Heart left ventricle (tissue), 16 donors: ENCODE measurements around the gene ISLR. TPM values are rescaled to one million over a fixed set of nuclear protein-coding genes. Genes with fewer than 3 reads are reported as not detected.
A peak's percentile ranks its signal among the peaks of the same experiment; 100 is the strongest.

Experiments
- ATAC-seq, 4 donors: fragments of 200-7000 bp; cut with Tn5 transposase; one replicate each; pipeline ENCODE4 v1.9.1; 2020 to 2022; ENCODE audit warnings: moderate library complexity in 4 of 4, mild to moderate bottlenecking in 3 of 4, moderate number of reproducible peaks in 1 of 4
- DNase-seq, 5 donors: peaks; one replicate each; pipeline ENCODE4 v3.0.0-alpha.2; 2020
- H3K27ac ChIP-seq, 12 donors: fragments of 200-600 bp; sonication (generic) in 4 of 12; one replicate each; pipeline versions ENCODE4 v1.5.0 to v1.8.0; 2016 to 2022; ENCODE audit warnings: mild to moderate bottlenecking in 2 of 12
- H3K27me3 ChIP-seq, 9 donors: fragments of 200-600 bp; sonication (generic) in 2 of 9; one replicate each; pipeline versions ENCODE4 v1.5.1 to v1.8.0; 2016 to 2022; ENCODE audit warnings: mild to moderate bottlenecking in 3 of 9
- H3K36me3 ChIP-seq, 9 donors: fragments of 200-600 bp; sonication (generic) in 2 of 9; one replicate each; pipeline versions ENCODE4 v1.5.0 to v1.8.0; 2018 to 2022; ENCODE audit warnings: mild to moderate bottlenecking in 2 of 9
- H3K4me1 ChIP-seq, 12 donors: fragments of 200-600 bp; sonication (generic) in 4 of 12; one replicate each; pipeline versions ENCODE4 v1.5.0 to v1.8.0; 2016 to 2022; ENCODE audit warnings: mild to moderate bottlenecking in 3 of 12
- H3K4me3 ChIP-seq, 12 donors: fragments of 200-600 bp; sonication (generic) in 4 of 12; one replicate each; pipeline versions ENCODE4 v1.5.0 to v1.8.0; 2017 to 2022; ENCODE audit warnings: mild to moderate bottlenecking in 9 of 12, moderate library complexity in 4 of 12
- H3K9me3 ChIP-seq, 12 donors: fragments of 200-600 bp; sonication (generic) in 4 of 12; one replicate each; pipeline versions ENCODE4 v1.5.0 to v1.8.0; 2016 to 2022; ENCODE audit warnings: mild to moderate bottlenecking in 1 of 12
- POLR2A ChIP-seq, 2 donors: fragments of 450-650 bp; IDR thresholded peaks; one replicate each; pipeline ENCODE4 v1.6.1; 2017; ENCODE audit warnings: antibody characterized with exemption in 2 of 2, mild to moderate bottlenecking in 2 of 2, moderate library complexity in 2 of 2
- WGBS, 4 donors: extraction: QIAGEN DNeasy Blood & Tissue Kit in 2 of 4; methylation state at CpG; one replicate each; pipeline versions ENCODE4 v1.1.5 to v1.1.7; 2013 to 2018; 5-methylcytosine and 5-hydroxymethylcytosine counted together
- intact Hi-C, 10 donors: fragments of 100-400 bp; cut with DNase I; formaldehyde crosslinking; loops; one replicate each; pipeline versions ENCODE4 v1.11.1 to v1.14.2; 2022
- polyA plus RNA-seq, 2 donors: library from polyadenylated mRNA; stranded (reverse); fragments of 200-250 nt; gene quantifications; one replicate each; pipeline ENCODE4 v1.2.3, GENCODE V29; 2013
- total RNA-seq, 9 donors: library from RNA; depleted of rRNA in 2 of 9; stranded (reverse); fragments of >200 nt in 2 of 9; fragmentation: NEBNext Ultra II Directional in 3 of 9; extraction: Animal tissue kit (Norgen Biotek cat#: 25700) in 3 of 9; gene quantifications; one replicate each; pipeline versions ENCODE4 v1.1.0 to v1.2.4, GENCODE V29; 2016 to 2023
- TF ChIP-seq, protein P1 (sequence below), 12 donors: fragments of 200-600 bp; sonication (generic) in 4 of 12; IDR thresholded peaks; one replicate each; pipeline versions ENCODE4 v1.5.0 to v1.8.0; 2018 to 2022; ENCODE audit warnings: antibody characterized with exemption in 12 of 12, mild to moderate bottlenecking in 5 of 12
- donor health status: ischemic (EF 13 %, LVEDD 7.1; RV severe dilation, severe dysfunction).
- donor health status: healthy with polysubstance abuse.
- donor health status: DM: no; HTN: yes; CAD: no.
- donor health status: DM: no; HTN: no; CAD: no.
- donor health status: ischemic (EF 25% LVEDD 6.9; RV normal size, moderate dysfunction).
- donor health status: ischemic (EF 25% LVEDD 5.7; RV mildly dilated, moderate dysfunction).
- donor health status: healthy.
- donor health status: DM: yes; HTN: yes; CAD: no.
- donor health status: ischemic (EF 35%, LVEDD 5.7; RV mildly dilated, moderate dysfunction).
- donor health status: nonischemic (EF 11% LVEDD 7.7; RV severe dilation, severe dysfunction).
- donor health status: DM: yes; HTN: yes; CAD: no.
- donor health status: PGD.
- donor health status: ischemic (EF 29% LVEDD 5.4; RV normal size, mild dysfunction).
- donor health status: nonischemic (EF 23%, LVEDD 6.1; RV moderate dilation, normal function).

Gene ISLR
- total and polyA plus RNA-seq, 11 donors: 5.1 to 32.3 (median 16.6) TPM

DNA sequence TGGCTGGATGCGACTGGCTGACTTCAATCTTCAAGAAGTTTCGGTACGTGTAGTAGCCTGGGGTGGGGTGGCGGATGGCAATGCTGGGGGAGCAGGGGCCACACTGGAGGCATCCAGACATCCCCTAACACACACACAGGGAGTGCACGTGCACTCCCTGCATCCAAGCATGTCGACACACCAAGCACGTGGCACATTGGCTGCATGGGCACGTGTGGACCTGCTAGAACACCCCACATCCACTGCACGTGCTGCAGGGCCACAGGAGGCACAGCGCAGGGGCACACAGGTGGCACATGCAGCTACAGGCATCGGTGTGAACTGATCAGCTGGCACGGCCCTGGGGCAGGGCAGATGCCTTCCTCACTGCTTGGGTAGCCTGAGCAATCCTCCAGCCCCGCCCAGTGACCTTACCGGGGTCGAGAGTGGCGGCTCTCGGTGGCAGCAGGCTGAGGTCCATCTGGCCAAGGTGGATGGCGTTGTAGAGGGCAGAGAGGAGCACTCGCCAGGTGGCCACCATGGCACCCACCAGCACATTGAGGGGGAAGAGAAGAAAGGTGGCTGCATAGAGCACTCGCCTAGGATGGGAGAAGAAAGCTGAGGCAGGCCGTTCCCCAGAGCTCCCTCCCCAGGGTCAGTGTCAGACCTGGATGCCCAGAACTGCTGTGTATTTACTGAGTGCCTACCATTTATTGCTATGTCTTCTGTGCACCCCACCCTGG is 7.5 kb downstream of the ISLR start:
- intact Hi-C loops: loop anchor here in 3 of 10 donors (1.0 to 5.0 kb wide), 4 partner anchors 45 to 136 kb away; no protein-coding TSS in a partner anchor
- no peaks in the 10 kb centered on the region for H3K36me3 ChIP-seq
- H3K27me3 ChIP-seq: no peaks in the 10 kb centered on the region
- no peak for ATAC-seq
- peak overlapping the region in 10 of 12 donors; percentile 12 to 88 (median 64) for H3K27ac ChIP-seq
- WGBS, 4 donors: 80 to 88% (median 83%) methylated on average over 15 to 21 of the region's 21 CpGs
- peak in 2 of 5 donors; percentile 36 to 37 for DNase-seq
- no peak overlapping the region for H3K4me3 ChIP-seq
- no peaks in the 10 kb centered on the region for H3K9me3 ChIP-seq
- peaks cover 0 to 47% (median 36%) of the 10 kb centered on the region in 12 donors for H3K4me1 ChIP-seq
- TF ChIP-seq, protein P1, sequence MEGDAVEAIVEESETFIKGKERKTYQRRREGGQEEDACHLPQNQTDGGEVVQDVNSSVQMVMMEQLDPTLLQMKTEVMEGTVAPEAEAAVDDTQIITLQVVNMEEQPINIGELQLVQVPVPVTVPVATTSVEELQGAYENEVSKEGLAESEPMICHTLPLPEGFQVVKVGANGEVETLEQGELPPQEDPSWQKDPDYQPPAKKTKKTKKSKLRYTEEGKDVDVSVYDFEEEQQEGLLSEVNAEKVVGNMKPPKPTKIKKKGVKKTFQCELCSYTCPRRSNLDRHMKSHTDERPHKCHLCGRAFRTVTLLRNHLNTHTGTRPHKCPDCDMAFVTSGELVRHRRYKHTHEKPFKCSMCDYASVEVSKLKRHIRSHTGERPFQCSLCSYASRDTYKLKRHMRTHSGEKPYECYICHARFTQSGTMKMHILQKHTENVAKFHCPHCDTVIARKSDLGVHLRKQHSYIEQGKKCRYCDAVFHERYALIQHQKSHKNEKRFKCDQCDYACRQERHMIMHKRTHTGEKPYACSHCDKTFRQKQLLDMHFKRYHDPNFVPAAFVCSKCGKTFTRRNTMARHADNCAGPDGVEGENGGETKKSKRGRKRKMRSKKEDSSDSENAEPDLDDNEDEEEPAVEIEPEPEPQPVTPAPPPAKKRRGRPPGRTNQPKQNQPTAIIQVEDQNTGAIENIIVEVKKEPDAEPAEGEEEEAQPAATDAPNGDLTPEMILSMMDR (IDR thresholded peaks at IDR 0.05): no peak
- TF ChIP-seq POLR2A (IDR thresholded peaks at IDR 0.05): no peak

DNA sequence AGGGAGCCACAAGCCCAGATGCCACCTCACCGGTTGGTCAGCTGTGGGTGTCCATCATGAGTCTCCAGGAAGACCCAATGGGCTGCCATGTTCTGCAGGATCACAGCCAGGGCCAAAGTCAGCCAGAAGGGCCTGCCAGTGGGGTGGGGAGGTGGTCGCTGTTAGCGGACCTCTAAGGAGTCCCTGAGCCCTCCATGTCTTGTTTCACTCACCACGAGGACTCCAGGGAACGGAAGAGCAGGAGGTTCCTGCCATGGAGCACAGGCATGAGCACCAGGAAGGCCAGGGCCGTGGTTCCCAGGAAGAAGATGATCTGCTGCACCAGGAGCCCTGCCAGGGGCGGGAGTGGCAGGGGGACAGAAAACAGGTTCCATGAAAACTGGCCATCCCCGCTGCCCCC is 8.6 kb downstream of the ISLR start:
- intact Hi-C loops: loop anchor here in 1 of 10 donors (5.0 kb wide), 1 partner anchor 45 kb away; no protein-coding TSS in a partner anchor
- no peak overlapping the region for H3K4me3 ChIP-seq
- no peaks in the 10 kb centered on the region for H3K36me3 ChIP-seq
- H3K4me1 ChIP-seq: peaks cover 0 to 37% (median 30%) of the 10 kb centered on the region in 12 donors
- TF ChIP-seq, protein P1 (IDR thresholded peaks at IDR 0.05): no peak
- TF ChIP-seq POLR2A (IDR thresholded peaks at IDR 0.05): no peak
- no peaks in the 10 kb centered on the region for H3K27me3 ChIP-seq
- no peaks in the 10 kb centered on the region for H3K9me3 ChIP-seq
- DNase-seq: peak in 3 of 5 donors; percentile 11 to 33 (median 11)
- ATAC-seq: no peak
- 91 to 97% (median 92%) methylated on average over 8 of the region's 8 CpGs for WGBS, 4 donors
- H3K27ac ChIP-seq: no peak overlapping the region

GRCh38 chr15:74184582-74185091 is 11.1 kb downstream of the ISLR start:
- intact Hi-C loops: loop anchor here in 1 of 10 donors (5.0 kb wide), 1 partner anchor 43 kb away; no protein-coding TSS in a partner anchor
- Histone ChIP-seq H3K4me1 (peaks cover 0 to 16% (median 12%) of the 10 kb centered on the region in 12 donors), H3K9me3 (no peaks in the 10 kb centered on the region), H3K27ac (no peak overlapping the region), H3K36me3 (no peaks in the 10 kb centered on the region), H3K4me3 (no peak overlapping the region), H3K27me3 (no peaks in the 10 kb centered on the region)
- DNase-seq (peak in 3 of 5 donors; percentile 12 to 55 (median 23)), ATAC-seq (no peak)
- WGBS, 4 donors: 82 to 95% (median 89%) methylated on average over 12 of the region's 12 CpGs
- TF ChIP-seq POLR2A (IDR thresholded peaks at IDR 0.05): no peak
- TF ChIP-seq, protein P1 (IDR thresholded peaks at IDR 0.05): no peak

DNA sequence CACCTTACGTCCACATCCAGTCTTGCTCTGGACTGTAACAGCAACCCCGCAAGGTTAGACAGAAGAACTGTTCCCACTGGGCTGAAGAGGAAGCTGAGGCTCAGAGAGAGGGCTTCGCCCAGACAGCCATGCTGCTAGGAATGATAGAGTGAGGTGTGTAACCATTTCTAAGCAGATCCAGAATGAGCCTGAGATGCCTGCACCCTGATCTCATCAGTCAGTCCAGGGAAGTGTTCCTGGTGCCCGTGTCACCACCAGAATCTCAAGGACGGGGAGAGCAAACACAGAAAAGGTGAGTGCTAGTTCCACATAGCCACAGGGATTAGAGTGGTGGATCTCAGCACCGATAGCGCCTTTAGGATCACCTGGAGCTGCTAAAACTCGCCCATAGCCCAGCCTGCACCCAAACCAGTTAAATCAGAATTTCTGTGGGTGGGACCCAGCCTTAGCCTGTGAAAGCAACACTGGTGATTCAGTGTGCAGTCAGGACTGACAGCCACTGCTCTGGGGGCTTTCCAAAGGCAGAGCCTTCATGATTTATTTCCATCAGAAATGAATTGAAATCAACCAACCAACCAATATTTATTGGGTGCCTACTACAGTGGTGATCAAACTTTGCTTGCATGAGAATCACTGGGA is 12.3 kb downstream of the ISLR start:
- TF ChIP-seq, protein P1 (IDR thresholded peaks at IDR 0.05): no peak
- no peak for TF ChIP-seq POLR2A (IDR thresholded peaks at IDR 0.05)
- H3K4me1 ChIP-seq: peaks cover 0 to 4% (median 1%) of the 10 kb centered on the region in 12 donors
- WGBS, 4 donors: 76 to 81% (median 80%) methylated on average over 7 to 8 of the region's 8 CpGs
- ATAC-seq: no peak
- H3K9me3 ChIP-seq: no peaks in the 10 kb centered on the region
- no peak for DNase-seq
- H3K36me3 ChIP-seq: no peaks in the 10 kb centered on the region
- no peak overlapping the region for H3K4me3 ChIP-seq
- H3K27me3 ChIP-seq: no peaks in the 10 kb centered on the region
- H3K27ac ChIP-seq: no peak overlapping the region
- intact Hi-C loops: no loop called here
